H1 (cell line): ENCODE results near the gene RNF26. TPM values are rescaled to one million over a fixed set of nuclear protein-coding genes. Genes with fewer than 3 reads are reported as not detected.

Experiments
- CTCF ChIA-PET: fragments of 300-600 bp; sonication (Branson Sonifier 250); formaldehyde crosslinking; loops from one replicate; lab custom pipeline; 2021; ENCODE audit not compliant: partially characterized antibody; lab: Charles Lee
- POLR2A ChIA-PET: fragments of 300-600 bp; sonication (Branson Sonifier 250); formaldehyde crosslinking; loops from one replicate; lab custom pipeline; 2021; ENCODE audit warnings: inconsistent platforms; ENCODE audit not compliant: partially characterized antibody; lab: Charles Lee
- DNase-seq, 2 experiments: peaks; one replicate each; pipeline versions ENCODE4 v3.0.0 to v3.0.0-alpha.2; 2010 to 2022; ENCODE audit warnings: low spot score in 2 of 2, low read depth in 1 of 2, mixed read lengths in 1 of 2
- FAIRE-seq: peaks from 2 replicates; lab custom pipeline; 2011; peaks lifted over from hg19 to GRCh38; lab: Jason Lieb, UNC
- H2AFZ ChIP-seq: 2 replicates; pipeline ENCODE4 v1.8.1; 2012; ENCODE audit warnings: low read length, inconsistent platforms
- H2AK5ac ChIP-seq: 2 replicates; pipeline ENCODE4 v1.6.1; 2013; ENCODE audit warnings: low read depth, low read length
- H2BK120ac ChIP-seq: replicated peaks from 2 replicates; pipeline ENCODE3; 2013; ENCODE audit warnings: low read depth, low read length, inconsistent platforms
- H2BK12ac ChIP-seq: 2 replicates; pipeline ENCODE4 v1.6.1; 2013; ENCODE audit warnings: low read depth, low read length
- H2BK15ac ChIP-seq: 2 replicates; pipeline ENCODE4 v1.6.1; 2013; ENCODE audit warnings: low read length
- H2BK20ac ChIP-seq: 2 replicates; pipeline ENCODE4 v1.6.1; 2013; ENCODE audit warnings: low read length
- H2BK5ac ChIP-seq: 2 replicates; pipeline ENCODE4 v1.6.1; 2013; ENCODE audit warnings: low read depth, low read length
- H3K14ac ChIP-seq: 2 replicates; pipeline ENCODE4 v1.6.1; 2013; ENCODE audit warnings: inconsistent platforms; ENCODE audit not compliant: insufficient read length
- H3K18ac ChIP-seq: 2 replicates; pipeline ENCODE4 v1.6.1; 2013; ENCODE audit warnings: low read length; ENCODE audit errors: extremely low read depth
- H3K23ac ChIP-seq: 2 replicates; pipeline ENCODE4 v1.6.1; 2013; ENCODE audit warnings: inconsistent platforms; ENCODE audit not compliant: insufficient read length
- H3K23me2 ChIP-seq: 2 replicates; pipeline ENCODE4 v1.6.1; 2013; ENCODE audit warnings: low read depth, low read length
- H3K27ac ChIP-seq: 2 replicates; pipeline ENCODE4 v1.6.1; 2011; ENCODE audit warnings: low read depth, low read length, inconsistent platforms
- H3K27me3 ChIP-seq, 4 experiments: replicated peaks in 1 of 4; 1 replicate in 1 of 4; 2 replicates in 3 of 4; pipeline versions ENCODE4 v1.6.1 to v1.8.1; 2011 to 2013; ENCODE audit warnings: low read length in 3 of 4, mild to moderate bottlenecking in 3 of 4, inconsistent platforms in 2 of 4, mixed read lengths in 2 of 4, moderate library complexity in 1 of 4; ENCODE audit not compliant: control insufficient read depth in 3 of 4, insufficient read depth in 3 of 4; ENCODE audit errors: extremely low read depth in 1 of 4
- H3K36me3 ChIP-seq, 4 experiments: 2 replicates each; pipeline versions ENCODE4 v1.6.1 to v1.8.1; 2011 to 2013; ENCODE audit warnings: mild to moderate bottlenecking in 4 of 4, low read length in 3 of 4, moderate library complexity in 2 of 4, control low read depth in 1 of 4, inconsistent platforms in 1 of 4; ENCODE audit not compliant: insufficient read depth in 4 of 4, control insufficient read depth in 2 of 4
- H3K4ac ChIP-seq: replicated peaks from 2 replicates; pipeline ENCODE3; 2013; ENCODE audit warnings: low read length, low read depth, mixed read lengths, inconsistent platforms; ENCODE audit not compliant: insufficient read length
- H3K4me1 ChIP-seq, 4 experiments: replicated peaks in 1 of 4; 1 replicate in 1 of 4; 2 replicates in 3 of 4; pipeline versions ENCODE4 v1.6.1 to v1.8.1; 2011 to 2013; ENCODE audit warnings: low read length in 3 of 4, inconsistent platforms in 2 of 4, mixed read lengths in 1 of 4; ENCODE audit not compliant: insufficient read depth in 4 of 4, control insufficient read depth in 3 of 4
- H3K4me2 ChIP-seq, 2 experiments: 2 replicates each; pipeline versions ENCODE4 v1.6.1 to v1.8.1; 2011 to 2013; ENCODE audit warnings: low read depth in 2 of 2, low read length in 2 of 2, control low read depth in 1 of 2, inconsistent platforms in 1 of 2, mild to moderate bottlenecking in 1 of 2; ENCODE audit not compliant: insufficient read depth in 1 of 2
- H3K4me3 ChIP-seq, 4 experiments: fragments of 200-600, 300-600 bp in 1 of 4; sonication (generic), shearing (Covaris generic), sonication (Bioruptor Twin) in 1 of 4; 2 replicates each; pipeline versions ENCODE4 v1.5.1 to v1.8.1; 2011 to 2016; ENCODE audit warnings: low read length in 4 of 4, low read depth in 3 of 4, control low read depth in 2 of 4, inconsistent platforms in 2 of 4, mild to moderate bottlenecking in 2 of 4, mixed read lengths in 1 of 4, moderate library complexity in 1 of 4; ENCODE audit not compliant: insufficient read depth in 2 of 4; ENCODE audit errors: extremely low read depth in 1 of 4
- H3K56ac ChIP-seq: replicated peaks from 2 replicates; pipeline ENCODE3; 2013; ENCODE audit warnings: low read depth, mild to moderate bottlenecking, mixed read lengths, low read length, inconsistent platforms; ENCODE audit not compliant: insufficient read length
- H3K79me1 ChIP-seq: 2 replicates; pipeline ENCODE4 v1.6.1; 2013; ENCODE audit warnings: low read depth, low read length, control low read depth
- H3K79me2 ChIP-seq, 2 experiments: 2 replicates each; pipeline versions ENCODE4 v1.6.1 to v1.8.1; 2012 to 2013; ENCODE audit warnings: low read length in 2 of 2, mild to moderate bottlenecking in 2 of 2, inconsistent platforms in 1 of 2; ENCODE audit not compliant: insufficient read depth in 2 of 2, control insufficient read depth in 1 of 2
- H3K9ac ChIP-seq, 4 experiments: replicated peaks in 1 of 4; 1 replicate in 1 of 4; 2 replicates in 3 of 4; pipeline versions ENCODE4 v1.6.1 to v1.8.1; 2011 to 2013; ENCODE audit warnings: low read depth in 3 of 4, low read length in 3 of 4, control low read depth in 2 of 4, mild to moderate bottlenecking in 2 of 4, moderate library complexity in 2 of 4, inconsistent platforms in 1 of 4; ENCODE audit errors: extremely low read depth in 1 of 4
- H3K9me3 ChIP-seq, 2 experiments: 2 replicates each; pipeline versions ENCODE4 v1.6.1 to v1.8.1; 2012 to 2013; ENCODE audit warnings: mild to moderate bottlenecking in 2 of 2, moderate library complexity in 2 of 2, control low read depth in 1 of 2, inconsistent platforms in 1 of 2, low read depth in 1 of 2, low read length in 1 of 2, mixed read lengths in 1 of 2; ENCODE audit not compliant: insufficient read depth in 2 of 2
- H4K20me1 ChIP-seq, 2 experiments: replicated peaks in 1 of 2; 2 replicates each; pipeline versions ENCODE3 to v1.8.1; 2011 to 2013; ENCODE audit warnings: inconsistent platforms in 2 of 2, low read length in 2 of 2, mild to moderate bottlenecking in 1 of 2; ENCODE audit not compliant: insufficient read depth in 2 of 2, control insufficient read depth in 1 of 2
- H4K5ac ChIP-seq: 2 replicates; pipeline ENCODE4 v1.6.1; 2013; ENCODE audit warnings: low read length, low read depth, mixed read lengths, inconsistent platforms; ENCODE audit not compliant: insufficient read length
- H4K8ac ChIP-seq: 2 replicates; pipeline ENCODE4 v1.8.0; 2013; ENCODE audit warnings: mild to moderate bottlenecking, moderate library complexity, low read length, inconsistent platforms; ENCODE audit not compliant: insufficient read depth; ENCODE audit errors: extremely low read depth
- H4K91ac ChIP-seq: replicated peaks from 2 replicates; pipeline ENCODE3; 2013; ENCODE audit warnings: low read length, mixed read lengths, inconsistent platforms; ENCODE audit not compliant: insufficient read length
- BACH1 ChIP-seq: IDR thresholded peaks from 2 replicates; pipeline ENCODE4 v1.6.1; 2012; ENCODE audit warnings: low read length, improper control_type of control experiment
- CTCF ChIP-seq, 3 experiments: IDR thresholded peaks; 1 replicate in 2 of 3; 2 replicates in 1 of 3; pipeline versions ENCODE4 v1.5.1 to v1.6.1; 2011; ENCODE audit warnings: low read length in 3 of 3, mild to moderate bottlenecking in 3 of 3, inconsistent platforms in 2 of 3, low read depth in 1 of 3, moderate library complexity in 1 of 3; ENCODE audit not compliant: insufficient read depth in 1 of 3; ENCODE audit errors: control extremely low read depth in 1 of 3
- POU5F1 ChIP-seq: IDR thresholded peaks from 2 replicates; pipeline ENCODE4 v1.6.1; 2011; ENCODE audit warnings: low read depth, mild to moderate bottlenecking, low read length, moderate library complexity
- RXRA ChIP-seq: IDR thresholded peaks from 2 replicates; pipeline ENCODE4 v1.6.1; 2011; ENCODE audit warnings: low read depth, mild to moderate bottlenecking, low read length, moderate library complexity; ENCODE audit not compliant: insufficient read depth
- SIN3A ChIP-seq, 2 experiments: IDR thresholded peaks in 1 of 2; conservative IDR thresholded peaks in 1 of 2; 2 replicates each; pipeline ENCODE4 v1.6.1; 2011 to 2012; ENCODE audit warnings: low read length in 2 of 2, improper control_type of control experiment in 1 of 2, low read depth in 1 of 2, mild to moderate bottlenecking in 1 of 2
- SRF ChIP-seq: IDR thresholded peaks from 2 replicates; pipeline ENCODE4 v1.6.1; 2011; ENCODE audit warnings: mild to moderate bottlenecking, low read depth, low read length, moderate library complexity
- WGBS, 2 experiments: shearing (Covaris generic) in 1 of 2; methylation state at CpG; one replicate each; pipeline versions ENCODE4 v1.1.6 to v1.1.7; 2013 to 2015; ENCODE audit warnings: low lambda C conversion rate in 2 of 2, mixed read lengths in 2 of 2, inconsistent platforms in 1 of 2, low coverage in 1 of 2, missing lambda C conversion rate in 1 of 2; ENCODE audit not compliant: insufficient replicate concordance in 2 of 2, insufficient coverage in 1 of 2, insufficient read length in 1 of 2; ENCODE audit errors: extremely low coverage in 1 of 2, missing lambda C conversion rate in 1 of 2; 5-methylcytosine and 5-hydroxymethylcytosine counted together
- polyA plus RNA-seq, 7 experiments: library from polyadenylated mRNA; depleted of rRNA in 3 of 7; stranded (reverse) in 5 of 7; unstranded in 2 of 7; fragments of >200 nt in 5 of 7; fragments of 200-250 nt in 2 of 7; gene quantifications; 1 replicate in 5 of 7; 2 replicates in 1 of 7; 4 replicates in 1 of 7; pipeline versions ENCODE4 v1.2.1 to v1.2.3, GENCODE V29; 2011 to 2013; ENCODE audit warnings: missing spikeins in 2 of 7, mixed read lengths in 2 of 7
- total RNA-seq: library from RNA; stranded (reverse); fragmentation: NEBNext Ultra II Directional; extraction: Animal tissue kit (Norgen Biotek cat#: 25700); gene quantifications from 2 replicates; pipeline ENCODE4 v1.2.1, GENCODE V29; 2021
- TF ChIP-seq, protein P1 (sequence below): IDR thresholded peaks from 2 replicates; pipeline ENCODE4 v1.6.1; 2012; ENCODE audit warnings: inconsistent platforms
- TF ChIP-seq, protein P2 (sequence below): IDR thresholded peaks from 2 replicates; pipeline ENCODE4 v1.6.1; 2012; ENCODE audit warnings: low read length, inconsistent platforms

The RNF26 gene
- total and polyA plus RNA-seq, 2 of the 8 experiments (the other 6 are each of a cell fraction or from before 2014, with no cell fraction given), result 82.7 to 84.0 TPM

GRCh38 chr11:119293461-119293860 lies 40.9 kb upstream of the RNF26 start:
- no peak overlapping the region for H3K9ac ChIP-seq
- no peak overlapping the region for H3K14ac ChIP-seq
- no peaks in the 10 kb centered on the region for H3K27me3 ChIP-seq
- H4K91ac ChIP-seq, result no peak overlapping the region
- no peak overlapping the region for H3K56ac ChIP-seq
- H3K4me1 ChIP-seq, result no peaks in the 10 kb centered on the region
- H2AK5ac ChIP-seq, result no peak overlapping the region
- CTCF ChIA-PET, result interaction anchor here (0.5 to 2.6 kb wide), 5 partner anchors 11 to 724 kb away, joined by 3 to 10 read pairs (median 3); no protein-coding TSS in a partner anchor
- no peak overlapping the region for H4K5ac ChIP-seq
- H3K9me3 ChIP-seq, result no peaks in the 10 kb centered on the region
- no peak overlapping the region for H3K18ac ChIP-seq
- no peak overlapping the region for H3K23ac ChIP-seq
- H3K27ac ChIP-seq, result no peak overlapping the region
- H2BK20ac ChIP-seq, result no peak overlapping the region
- no peak for FAIRE-seq
- H2BK5ac ChIP-seq, result no peak overlapping the region
- H2BK120ac ChIP-seq, result no peak overlapping the region
- no peaks in the 10 kb centered on the region for H3K23me2 ChIP-seq
- POLR2A ChIA-PET, result interaction anchor here (0.9 to 1.3 kb wide), 2 partner anchors 14 to 15 kb away, joined by 3 to 4 read pairs; no protein-coding TSS in a partner anchor
- H4K20me1 ChIP-seq, result no peaks in the 10 kb centered on the region
- H4K8ac ChIP-seq, result no peak overlapping the region
- no peak overlapping the region for H3K4me2 ChIP-seq
- no peak overlapping the region for H3K4me3 ChIP-seq
- no peak overlapping the region for H2BK15ac ChIP-seq
- no peak overlapping the region for H2AFZ ChIP-seq
- H3K4ac ChIP-seq, result no peak overlapping the region
- no peaks in the 10 kb centered on the region for H3K79me1 ChIP-seq
- 97% methylated on average over 3 of the region's 3 CpGs; no CpG with 5 or more reads in 1 of the 2 experiments for WGBS, 2 experiments
- no peak overlapping the region for H2BK12ac ChIP-seq
- DNase-seq, result no peak
- no peaks in the 10 kb centered on the region for H3K79me2 ChIP-seq
- peaks cover 14 to 43% (median 27%) of the 10 kb centered on the region in 4 experiments for H3K36me3 ChIP-seq
- TF ChIP-seq BACH1 (no peak), CTCF (IDR thresholded peaks at IDR 0.05; ENCODE audit: control extremely low read depth in 1 of 3, insufficient read depth in 1 of 3, low read depth in 1 of 3, low read length in 3 of 3) (no peak), POU5F1 (no peak), RXRA (no peak), SRF (no peak), SIN3A (conservative IDR thresholded peaks at IDR 0.05 in 1 of 2, IDR thresholded peaks at IDR 0.05 in 1 of 2; ENCODE audit: low read depth in 1 of 2, low read length in 2 of 2) (no peak)
- TF ChIP-seq, protein P1, sequence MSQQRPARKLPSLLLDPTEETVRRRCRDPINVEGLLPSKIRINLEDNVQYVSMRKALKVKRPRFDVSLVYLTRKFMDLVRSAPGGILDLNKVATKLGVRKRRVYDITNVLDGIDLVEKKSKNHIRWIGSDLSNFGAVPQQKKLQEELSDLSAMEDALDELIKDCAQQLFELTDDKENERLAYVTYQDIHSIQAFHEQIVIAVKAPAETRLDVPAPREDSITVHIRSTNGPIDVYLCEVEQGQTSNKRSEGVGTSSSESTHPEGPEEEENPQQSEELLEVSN, result no peak
- TF ChIP-seq, protein P2, sequence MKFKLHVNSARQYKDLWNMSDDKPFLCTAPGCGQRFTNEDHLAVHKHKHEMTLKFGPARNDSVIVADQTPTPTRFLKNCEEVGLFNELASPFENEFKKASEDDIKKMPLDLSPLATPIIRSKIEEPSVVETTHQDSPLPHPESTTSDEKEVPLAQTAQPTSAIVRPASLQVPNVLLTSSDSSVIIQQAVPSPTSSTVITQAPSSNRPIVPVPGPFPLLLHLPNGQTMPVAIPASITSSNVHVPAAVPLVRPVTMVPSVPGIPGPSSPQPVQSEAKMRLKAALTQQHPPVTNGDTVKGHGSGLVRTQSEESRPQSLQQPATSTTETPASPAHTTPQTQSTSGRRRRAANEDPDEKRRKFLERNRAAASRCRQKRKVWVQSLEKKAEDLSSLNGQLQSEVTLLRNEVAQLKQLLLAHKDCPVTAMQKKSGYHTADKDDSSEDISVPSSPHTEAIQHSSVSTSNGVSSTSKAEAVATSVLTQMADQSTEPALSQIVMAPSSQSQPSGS, result no peak
